Measurements from ENCODE around the gene DNAAF1.
"Not testable (repeated sequence)": the region's sequence is repeated elsewhere in the genome, so short reads cannot be mapped to it uniquely, and the experiment has no call there.

The DNAAF1 gene

DNA sequence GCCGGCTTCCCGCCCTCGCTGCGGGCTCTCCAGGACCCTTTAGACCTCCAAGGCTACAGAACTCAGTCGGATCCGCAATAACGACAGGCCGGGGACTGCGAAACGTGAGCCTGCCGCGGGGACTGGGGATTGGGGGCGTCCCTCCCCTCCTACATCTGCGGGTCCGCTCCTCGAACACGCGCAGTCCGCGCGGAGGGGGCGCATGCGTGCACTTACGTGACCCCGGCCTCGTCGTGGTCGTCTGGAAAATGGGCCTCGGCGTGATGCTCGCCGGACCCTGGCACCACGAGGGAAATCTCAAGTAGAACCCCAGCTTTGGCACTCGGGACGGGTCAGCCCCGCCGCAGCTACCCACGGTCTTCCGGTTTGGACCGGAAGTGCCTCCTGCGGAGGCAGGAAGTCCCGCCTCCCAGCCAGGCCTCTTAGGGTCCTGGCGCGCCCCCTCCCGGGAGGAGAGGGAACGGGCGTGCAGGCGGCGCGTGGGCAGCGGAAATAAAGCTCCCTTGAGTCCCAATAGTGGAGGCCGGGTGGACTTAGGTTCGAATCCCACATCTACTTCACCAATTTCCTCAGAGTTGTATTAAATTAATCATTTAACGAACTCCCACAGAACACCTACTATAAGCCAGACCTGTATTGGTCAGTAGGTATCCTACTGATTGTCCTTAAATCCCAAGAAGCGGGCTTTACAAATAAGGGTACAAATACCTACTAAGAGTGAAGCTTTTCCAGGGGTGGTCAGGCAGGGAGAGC is 41.8 kb downstream of the DNAAF1 start, which contains the start of gene TAF1C:
TSS of gene TAF1C (minus strand) at position 373 of the 753 bp plus-strand sequence. CDS start 2,069 bp downstream, outside the sequence.
- DNase-seq: peak; percentile 92

DNA sequence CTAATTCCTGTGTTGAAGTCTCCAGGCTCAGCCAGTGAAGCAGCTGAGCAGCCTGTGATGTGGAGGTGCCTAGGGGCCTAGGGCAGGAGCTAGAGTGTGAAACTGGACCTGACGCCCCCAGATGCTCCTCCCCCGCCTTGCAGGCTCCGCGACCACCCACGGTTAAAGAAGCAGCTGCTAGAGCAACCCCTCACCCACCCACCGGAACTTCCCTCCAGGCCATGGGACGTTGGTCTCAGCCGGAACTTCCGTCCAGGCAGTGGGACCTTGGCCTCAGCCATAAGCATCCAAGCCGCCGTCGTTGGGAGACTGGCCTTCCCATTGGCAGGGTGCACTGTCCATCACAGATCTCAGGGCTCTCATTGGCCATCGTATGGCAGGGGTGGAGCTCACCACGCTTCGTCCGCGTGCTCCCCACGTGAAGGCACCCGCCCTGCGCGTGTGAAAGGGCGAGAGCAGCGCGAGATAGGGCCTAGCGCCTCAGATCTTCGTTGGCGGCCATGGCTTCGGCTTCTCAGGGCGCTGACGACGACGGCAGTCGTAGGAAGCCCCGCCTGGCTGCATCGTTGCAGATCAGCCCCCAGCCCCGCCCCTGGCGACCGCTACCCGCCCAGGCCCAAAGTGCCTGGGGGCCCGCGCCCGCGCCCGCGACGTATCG is 45.8 kb downstream of the DNAAF1 start, which contains the start of gene ADAD2:
TSS of gene ADAD2 (plus strand) at position 427 of the 658 bp plus-strand sequence. CDS start at position 501, 74 bp downstream.
- no peak for DNase-seq

DNA sequence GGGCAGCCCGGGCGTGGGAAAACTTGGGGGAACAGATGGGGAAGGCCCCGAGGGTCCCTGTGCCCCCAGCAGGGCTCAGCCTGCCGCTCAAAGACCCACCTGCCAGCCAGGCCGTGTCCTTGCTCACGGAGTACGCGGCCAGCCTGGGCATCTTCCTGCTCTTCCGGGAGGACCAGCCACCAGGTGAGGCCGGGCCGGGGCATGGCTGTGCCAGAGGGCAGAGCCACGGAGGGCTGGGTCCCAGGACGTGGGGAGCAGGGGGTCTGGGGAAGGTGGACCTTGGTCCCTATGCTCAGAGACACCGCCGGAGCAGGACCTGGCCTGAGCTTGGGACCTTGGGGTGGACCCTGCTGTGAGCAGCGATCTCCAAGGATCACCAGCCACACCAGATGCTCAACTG is 46.4 kb downstream of the DNAAF1 start:
- DNase-seq: no peak

DNA sequence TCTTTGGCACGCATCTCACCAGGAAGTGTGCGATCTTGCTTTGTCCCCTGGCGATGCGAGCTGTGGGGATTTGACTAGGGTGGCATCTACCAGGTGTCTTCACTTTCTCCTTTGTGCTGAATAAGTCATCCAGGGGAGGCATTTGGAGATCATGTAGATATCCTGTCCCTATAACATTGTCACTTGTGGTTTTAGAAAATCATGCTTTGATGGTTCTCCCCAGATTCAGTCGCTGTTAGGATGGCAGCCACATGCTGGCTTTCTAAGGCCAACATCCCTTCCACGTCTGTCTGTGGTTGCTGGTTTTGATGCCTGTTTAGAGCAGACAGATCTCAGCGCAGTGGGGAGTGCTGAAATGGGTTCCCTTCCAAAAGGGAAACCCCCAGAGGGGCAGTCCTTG is 48.4 kb downstream of the DNAAF1 start:
- DNase-seq: no peak

DNA sequence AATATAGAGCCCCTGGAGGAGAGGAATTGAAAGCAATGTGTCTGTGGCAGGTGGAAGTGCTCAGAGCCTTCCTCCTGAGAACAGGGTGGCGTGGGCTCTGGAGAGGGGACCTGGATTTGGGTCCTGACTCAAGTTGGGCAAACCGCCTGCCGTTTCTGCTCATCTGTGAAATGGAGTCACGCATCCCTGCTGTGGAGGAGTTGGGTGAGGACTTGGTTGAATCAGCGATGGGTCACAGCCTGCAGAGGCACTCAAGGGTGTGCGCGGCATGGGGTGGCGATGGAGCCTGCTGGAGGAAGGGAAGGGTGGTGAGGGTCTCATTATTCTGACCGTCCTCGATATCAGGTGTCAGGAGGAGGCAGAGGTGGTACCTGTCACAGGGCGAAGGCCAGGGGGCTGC is 48.9 kb downstream of the DNAAF1 start:
- DNase-seq: no peak

- peak; percentile 26 for DNase-seq
Measured at GRCh38 chr16:84194470-84195200, 49.5 kb downstream of the DNAAF1 start.

- DNase-seq: no peak
Measured at GRCh38 chr16:84195201-84196093, 50.3 kb downstream of the DNAAF1 start.

- no peak for DNase-seq
Measured at GRCh38 chr16:84196101-84196500, 51.0 kb downstream of the DNAAF1 start.

DNA sequence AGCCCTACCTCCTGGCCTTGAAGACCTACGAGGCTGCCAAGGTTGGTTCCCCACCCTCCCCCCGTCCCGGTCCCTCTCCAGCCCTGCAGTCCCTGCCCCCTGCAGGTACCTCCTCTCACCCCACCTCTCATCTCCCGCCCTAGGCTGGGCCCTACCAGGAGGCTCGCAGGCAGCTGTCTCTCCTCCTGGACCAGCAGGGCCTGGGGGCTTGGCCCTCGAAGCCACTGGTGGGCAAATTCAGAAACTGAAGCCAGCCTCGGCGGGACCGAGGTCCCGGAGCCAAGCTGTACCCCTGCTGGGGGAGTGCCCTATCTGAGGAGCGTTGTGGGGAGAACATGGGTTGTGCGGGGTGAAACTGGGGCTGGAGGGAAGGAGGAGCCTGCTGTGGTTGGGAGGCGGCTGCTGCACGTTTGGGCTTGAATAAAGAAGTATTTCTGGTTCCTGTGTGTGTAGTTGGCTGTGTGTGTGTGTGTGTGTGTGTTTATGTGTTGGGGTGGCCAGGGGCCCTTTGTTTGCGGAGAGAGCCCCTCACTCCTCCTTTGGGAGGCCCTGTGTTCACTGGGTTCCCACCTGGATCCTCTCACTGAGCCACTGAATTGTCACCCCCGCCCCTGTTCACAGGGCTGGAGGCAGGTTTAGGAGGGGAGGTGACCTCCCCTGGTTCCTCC is 51.8 kb downstream of the DNAAF1 start:
- no peak for DNase-seq

- no peak for DNase-seq
Measured at GRCh38 chr16:84197466-84198128, 52.5 kb downstream of the DNAAF1 start.

GRCh38 chr16:84198401-84198800 is 53.3 kb downstream of the DNAAF1 start:
- DNase-seq: no peak

GRCh38 chr16:84199097-84199496 is 54.0 kb downstream of the DNAAF1 start:
- DNase-seq: no peak

DNA sequence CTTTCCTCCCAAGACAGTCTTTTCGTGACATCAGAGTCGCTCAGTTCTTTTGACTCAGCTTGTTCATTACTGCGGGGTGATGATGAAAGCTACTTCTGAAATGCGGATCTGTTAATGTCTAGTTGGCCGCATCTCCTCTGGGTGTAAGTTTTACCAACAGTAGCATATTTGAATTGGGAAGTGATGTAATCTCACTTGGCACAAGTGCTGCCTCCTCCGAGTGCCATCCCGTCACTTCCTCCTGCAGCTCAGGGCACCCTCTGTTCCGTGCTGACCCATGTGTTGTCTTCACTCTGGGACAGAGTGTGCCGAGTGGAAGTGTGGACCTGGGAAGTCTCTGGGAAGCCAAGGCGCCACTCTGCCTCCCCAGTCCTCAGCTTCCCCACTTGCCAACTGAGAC is 54.8 kb downstream of the DNAAF1 start:
- DNase-seq: no peak

DNA sequence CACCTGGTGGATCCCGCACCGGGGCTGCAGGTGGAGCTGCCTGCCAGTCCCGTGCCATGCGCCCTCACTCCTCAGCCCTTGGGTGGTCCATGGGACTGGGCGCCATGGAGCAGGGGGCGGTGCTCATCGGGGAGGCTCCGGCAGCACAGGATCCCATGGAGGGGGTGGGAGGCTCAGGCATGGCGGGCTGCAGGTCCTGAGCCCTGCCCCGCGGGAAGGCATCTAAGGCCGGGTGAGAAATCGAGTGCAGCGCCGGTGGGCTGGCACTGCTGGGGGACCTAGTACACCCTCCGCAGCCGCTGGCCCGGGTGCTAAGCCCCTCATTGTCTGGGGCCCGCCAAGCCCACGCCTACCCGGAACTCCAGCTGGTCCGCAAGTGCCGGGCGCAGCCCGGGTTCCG is 59.4 kb downstream of the DNAAF1 start:
- not testable (repeated sequence) for DNase-seq

DNA sequence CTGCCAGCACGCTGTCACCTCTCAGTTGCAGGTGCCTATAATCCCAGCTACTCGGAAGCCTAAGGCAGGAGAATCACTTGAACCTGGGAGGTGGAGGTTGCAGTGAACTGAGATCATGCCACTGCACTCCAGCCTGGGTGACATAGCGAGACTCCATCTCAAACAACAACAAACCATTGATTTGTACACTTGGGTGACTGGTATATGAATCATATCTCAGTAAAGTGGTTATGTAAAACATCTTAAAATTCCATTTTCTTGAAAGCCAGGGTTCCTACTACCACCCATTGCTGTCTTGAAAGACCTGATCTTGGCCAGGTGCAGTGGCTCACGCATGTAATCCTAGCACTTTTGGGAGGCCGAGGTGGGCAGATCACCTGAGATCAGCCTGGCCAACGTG is 60.0 kb downstream of the DNAAF1 start:
- not testable (repeated sequence) for DNase-seq

DNA sequence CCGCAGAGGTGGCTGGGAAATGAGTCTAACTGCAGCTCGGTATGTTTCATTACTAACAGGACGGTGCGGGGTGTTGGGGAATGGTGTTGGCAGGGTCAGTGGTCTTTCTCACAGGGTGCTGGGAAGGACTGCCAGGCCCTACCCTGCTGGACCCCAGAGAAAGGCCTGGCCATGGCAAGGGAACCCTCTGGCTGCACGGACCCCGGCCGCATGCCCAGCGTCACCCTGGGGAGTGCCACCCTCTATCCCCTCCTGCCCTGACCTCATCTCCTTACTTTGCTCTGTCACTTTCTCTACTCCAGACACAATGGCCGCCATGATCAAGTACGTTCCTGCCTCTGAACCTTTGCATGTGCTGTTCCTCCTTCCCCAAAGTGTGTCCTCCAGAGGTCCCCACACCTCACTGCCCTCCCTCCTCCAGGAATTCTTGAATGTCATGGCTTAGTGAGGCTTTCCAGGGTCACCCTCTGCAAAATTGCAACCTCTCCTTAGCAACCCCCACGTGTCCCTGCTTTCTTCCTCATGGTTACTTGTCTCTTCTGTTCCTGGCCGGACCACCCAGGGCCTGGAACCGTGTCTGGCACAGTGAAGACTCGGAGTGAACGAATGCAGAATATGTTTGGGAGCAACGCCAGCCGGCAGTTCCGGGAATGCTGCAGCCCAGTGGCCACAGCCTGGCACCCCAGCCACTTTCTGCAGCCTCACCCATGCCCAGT is 61.0 kb downstream of the DNAAF1 start:
- DNase-seq: no peak

- DNase-seq: no peak
Measured at GRCh38 chr16:84207251-84207650, 62.1 kb downstream of the DNAAF1 start.

- no peak for DNase-seq
Measured at GRCh38 chr16:84207879-84208278, 62.8 kb downstream of the DNAAF1 start.

DNA sequence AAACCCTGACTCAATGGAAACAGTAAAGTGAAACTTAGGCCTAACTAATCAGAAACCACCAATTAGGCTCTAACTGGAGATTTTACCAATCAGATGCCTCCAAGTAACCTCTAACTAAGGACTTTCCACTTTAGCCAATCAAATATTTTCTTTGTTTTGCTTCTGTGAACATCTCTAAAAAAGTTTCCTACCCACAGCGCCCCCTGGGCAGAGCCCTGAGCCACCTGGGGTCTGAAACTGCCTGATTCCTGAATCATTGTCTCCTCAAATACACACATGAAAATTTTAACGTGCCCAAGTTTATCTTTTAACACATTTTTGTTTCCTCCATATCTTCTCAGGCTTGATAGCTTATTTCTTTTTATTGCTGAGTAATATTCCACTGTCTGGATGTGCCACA is 64.9 kb downstream of the DNAAF1 start:
- DNase-seq: no peak

DNA sequence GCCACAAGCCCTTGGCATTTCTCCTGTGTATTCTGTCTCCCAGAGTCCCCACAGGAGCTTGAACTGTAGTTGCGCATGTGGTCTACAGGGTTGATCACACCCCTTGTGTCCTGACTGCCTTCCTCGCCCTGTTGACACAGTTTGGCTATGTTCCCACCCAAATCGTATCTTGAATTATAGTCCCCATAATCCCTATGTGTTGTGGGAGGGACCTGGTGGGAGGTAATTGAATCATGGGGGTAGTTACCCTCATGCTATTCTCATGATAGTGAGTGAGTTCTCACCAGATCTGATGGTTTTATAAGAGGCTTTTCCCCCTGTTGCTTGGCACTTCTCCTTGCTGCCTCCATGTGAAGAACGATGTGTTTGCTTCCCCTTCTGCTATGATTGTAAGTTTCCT is 67.0 kb downstream of the DNAAF1 start:
- DNase-seq: no peak

GRCh38 chr16:84212631-84213030 is 67.5 kb downstream of the DNAAF1 start:
- no peak for DNase-seq

Data from CD4-positive, alpha-beta T cell treated with Interleukin-12 subunit alpha and Interleukin-12 subunit beta, for 1 hour (primary cell).